H1 (cell line): ENCODE data around the gene CACNA1C. TPM values are rescaled to one million over a fixed set of nuclear protein-coding genes. Genes with fewer than 3 reads are reported as not detected.

Source experiments
- CTCF ChIA-PET: fragments of 300-600 bp; sonication (Branson Sonifier 250); formaldehyde crosslinking; loops from one replicate; lab custom pipeline; 2021; ENCODE audit not compliant: partially characterized antibody; lab: Charles Lee
- POLR2A ChIA-PET: fragments of 300-600 bp; sonication (Branson Sonifier 250); formaldehyde crosslinking; loops from one replicate; lab custom pipeline; 2021; ENCODE audit warnings: inconsistent platforms; ENCODE audit not compliant: partially characterized antibody; lab: Charles Lee
- DNase-seq, 2 experiments: peaks; one replicate each; pipeline versions ENCODE4 v3.0.0 to v3.0.0-alpha.2; 2010 to 2022; ENCODE audit warnings: low spot score in 2 of 2, low read depth in 1 of 2, mixed read lengths in 1 of 2
- FAIRE-seq: peaks from 2 replicates; lab custom pipeline; 2011; peaks lifted over from hg19 to GRCh38; lab: Jason Lieb, UNC
- H2AFZ ChIP-seq: 2 replicates; pipeline ENCODE4 v1.8.1; 2012; ENCODE audit warnings: low read length, inconsistent platforms
- H2AK5ac ChIP-seq: 2 replicates; pipeline ENCODE4 v1.6.1; 2013; ENCODE audit warnings: low read depth, low read length
- H2BK120ac ChIP-seq: replicated peaks from 2 replicates; pipeline ENCODE3; 2013; ENCODE audit warnings: low read depth, low read length, inconsistent platforms
- H2BK12ac ChIP-seq: 2 replicates; pipeline ENCODE4 v1.6.1; 2013; ENCODE audit warnings: low read depth, low read length
- H2BK15ac ChIP-seq: 2 replicates; pipeline ENCODE4 v1.6.1; 2013; ENCODE audit warnings: low read length
- H2BK20ac ChIP-seq: 2 replicates; pipeline ENCODE4 v1.6.1; 2013; ENCODE audit warnings: low read length
- H2BK5ac ChIP-seq: 2 replicates; pipeline ENCODE4 v1.6.1; 2013; ENCODE audit warnings: low read depth, low read length
- H3K14ac ChIP-seq: 2 replicates; pipeline ENCODE4 v1.6.1; 2013; ENCODE audit warnings: inconsistent platforms; ENCODE audit not compliant: insufficient read length
- H3K18ac ChIP-seq: 2 replicates; pipeline ENCODE4 v1.6.1; 2013; ENCODE audit warnings: low read length; ENCODE audit errors: extremely low read depth
- H3K23ac ChIP-seq: 2 replicates; pipeline ENCODE4 v1.6.1; 2013; ENCODE audit warnings: inconsistent platforms; ENCODE audit not compliant: insufficient read length
- H3K23me2 ChIP-seq: 2 replicates; pipeline ENCODE4 v1.6.1; 2013; ENCODE audit warnings: low read depth, low read length
- H3K27ac ChIP-seq: 2 replicates; pipeline ENCODE4 v1.6.1; 2011; ENCODE audit warnings: low read depth, low read length, inconsistent platforms
- H3K27me3 ChIP-seq, 4 experiments: replicated peaks in 1 of 4; 1 replicate in 1 of 4; 2 replicates in 3 of 4; pipeline versions ENCODE4 v1.6.1 to v1.8.1; 2011 to 2013; ENCODE audit warnings: low read length in 3 of 4, mild to moderate bottlenecking in 3 of 4, inconsistent platforms in 2 of 4, mixed read lengths in 2 of 4, moderate library complexity in 1 of 4; ENCODE audit not compliant: control insufficient read depth in 3 of 4, insufficient read depth in 3 of 4; ENCODE audit errors: extremely low read depth in 1 of 4
- H3K36me3 ChIP-seq, 4 experiments: 2 replicates each; pipeline versions ENCODE4 v1.6.1 to v1.8.1; 2011 to 2013; ENCODE audit warnings: mild to moderate bottlenecking in 4 of 4, low read length in 3 of 4, moderate library complexity in 2 of 4, control low read depth in 1 of 4, inconsistent platforms in 1 of 4; ENCODE audit not compliant: insufficient read depth in 4 of 4, control insufficient read depth in 2 of 4
- H3K4ac ChIP-seq: replicated peaks from 2 replicates; pipeline ENCODE3; 2013; ENCODE audit warnings: low read length, low read depth, mixed read lengths, inconsistent platforms; ENCODE audit not compliant: insufficient read length
- H3K4me1 ChIP-seq, 4 experiments: replicated peaks in 1 of 4; 1 replicate in 1 of 4; 2 replicates in 3 of 4; pipeline versions ENCODE4 v1.6.1 to v1.8.1; 2011 to 2013; ENCODE audit warnings: low read length in 3 of 4, inconsistent platforms in 2 of 4, mixed read lengths in 1 of 4; ENCODE audit not compliant: insufficient read depth in 4 of 4, control insufficient read depth in 3 of 4
- H3K4me2 ChIP-seq, 2 experiments: 2 replicates each; pipeline versions ENCODE4 v1.6.1 to v1.8.1; 2011 to 2013; ENCODE audit warnings: low read depth in 2 of 2, low read length in 2 of 2, control low read depth in 1 of 2, inconsistent platforms in 1 of 2, mild to moderate bottlenecking in 1 of 2; ENCODE audit not compliant: insufficient read depth in 1 of 2
- H3K4me3 ChIP-seq, 4 experiments: fragments of 200-600, 300-600 bp in 1 of 4; sonication (generic), shearing (Covaris generic), sonication (Bioruptor Twin) in 1 of 4; 2 replicates each; pipeline versions ENCODE4 v1.5.1 to v1.8.1; 2011 to 2016; ENCODE audit warnings: low read length in 4 of 4, low read depth in 3 of 4, control low read depth in 2 of 4, inconsistent platforms in 2 of 4, mild to moderate bottlenecking in 2 of 4, mixed read lengths in 1 of 4, moderate library complexity in 1 of 4; ENCODE audit not compliant: insufficient read depth in 2 of 4; ENCODE audit errors: extremely low read depth in 1 of 4
- H3K56ac ChIP-seq: replicated peaks from 2 replicates; pipeline ENCODE3; 2013; ENCODE audit warnings: low read depth, mild to moderate bottlenecking, mixed read lengths, low read length, inconsistent platforms; ENCODE audit not compliant: insufficient read length
- H3K79me1 ChIP-seq: 2 replicates; pipeline ENCODE4 v1.6.1; 2013; ENCODE audit warnings: low read depth, low read length, control low read depth
- H3K79me2 ChIP-seq, 2 experiments: 2 replicates each; pipeline versions ENCODE4 v1.6.1 to v1.8.1; 2012 to 2013; ENCODE audit warnings: low read length in 2 of 2, mild to moderate bottlenecking in 2 of 2, inconsistent platforms in 1 of 2; ENCODE audit not compliant: insufficient read depth in 2 of 2, control insufficient read depth in 1 of 2
- H3K9ac ChIP-seq, 4 experiments: replicated peaks in 1 of 4; 1 replicate in 1 of 4; 2 replicates in 3 of 4; pipeline versions ENCODE4 v1.6.1 to v1.8.1; 2011 to 2013; ENCODE audit warnings: low read depth in 3 of 4, low read length in 3 of 4, control low read depth in 2 of 4, mild to moderate bottlenecking in 2 of 4, moderate library complexity in 2 of 4, inconsistent platforms in 1 of 4; ENCODE audit errors: extremely low read depth in 1 of 4
- H3K9me3 ChIP-seq, 2 experiments: 2 replicates each; pipeline versions ENCODE4 v1.6.1 to v1.8.1; 2012 to 2013; ENCODE audit warnings: mild to moderate bottlenecking in 2 of 2, moderate library complexity in 2 of 2, control low read depth in 1 of 2, inconsistent platforms in 1 of 2, low read depth in 1 of 2, low read length in 1 of 2, mixed read lengths in 1 of 2; ENCODE audit not compliant: insufficient read depth in 2 of 2
- H4K20me1 ChIP-seq, 2 experiments: replicated peaks in 1 of 2; 2 replicates each; pipeline versions ENCODE3 to v1.8.1; 2011 to 2013; ENCODE audit warnings: inconsistent platforms in 2 of 2, low read length in 2 of 2, mild to moderate bottlenecking in 1 of 2; ENCODE audit not compliant: insufficient read depth in 2 of 2, control insufficient read depth in 1 of 2
- H4K5ac ChIP-seq: 2 replicates; pipeline ENCODE4 v1.6.1; 2013; ENCODE audit warnings: low read length, low read depth, mixed read lengths, inconsistent platforms; ENCODE audit not compliant: insufficient read length
- H4K8ac ChIP-seq: 2 replicates; pipeline ENCODE4 v1.8.0; 2013; ENCODE audit warnings: mild to moderate bottlenecking, moderate library complexity, low read length, inconsistent platforms; ENCODE audit not compliant: insufficient read depth; ENCODE audit errors: extremely low read depth
- H4K91ac ChIP-seq: replicated peaks from 2 replicates; pipeline ENCODE3; 2013; ENCODE audit warnings: low read length, mixed read lengths, inconsistent platforms; ENCODE audit not compliant: insufficient read length
- RAD21 ChIP-seq, 2 experiments: IDR thresholded peaks in 1 of 2; conservative IDR thresholded peaks in 1 of 2; 2 replicates each; pipeline ENCODE4 v1.6.1; 2011; ENCODE audit warnings: low read depth in 2 of 2, low read length in 2 of 2, improper control_type of control experiment in 1 of 2, inconsistent platforms in 1 of 2, mild to moderate bottlenecking in 1 of 2, moderate library complexity in 1 of 2
- SRF ChIP-seq: IDR thresholded peaks from 2 replicates; pipeline ENCODE4 v1.6.1; 2011; ENCODE audit warnings: mild to moderate bottlenecking, low read depth, low read length, moderate library complexity
- WGBS, 2 experiments: shearing (Covaris generic) in 1 of 2; methylation state at CpG; one replicate each; pipeline versions ENCODE4 v1.1.6 to v1.1.7; 2013 to 2015; ENCODE audit warnings: low lambda C conversion rate in 2 of 2, mixed read lengths in 2 of 2, inconsistent platforms in 1 of 2, low coverage in 1 of 2, missing lambda C conversion rate in 1 of 2; ENCODE audit not compliant: insufficient replicate concordance in 2 of 2, insufficient coverage in 1 of 2, insufficient read length in 1 of 2; ENCODE audit errors: extremely low coverage in 1 of 2, missing lambda C conversion rate in 1 of 2; 5-methylcytosine and 5-hydroxymethylcytosine counted together
- polyA plus RNA-seq, 7 experiments: library from polyadenylated mRNA; depleted of rRNA in 3 of 7; stranded (reverse) in 5 of 7; unstranded in 2 of 7; fragments of >200 nt in 5 of 7; fragments of 200-250 nt in 2 of 7; gene quantifications; 1 replicate in 5 of 7; 2 replicates in 1 of 7; 4 replicates in 1 of 7; pipeline versions ENCODE4 v1.2.1 to v1.2.3, GENCODE V29; 2011 to 2013; ENCODE audit warnings: missing spikeins in 2 of 7, mixed read lengths in 2 of 7
- total RNA-seq: library from RNA; stranded (reverse); fragmentation: NEBNext Ultra II Directional; extraction: Animal tissue kit (Norgen Biotek cat#: 25700); gene quantifications from 2 replicates; pipeline ENCODE4 v1.2.1, GENCODE V29; 2021

Gene CACNA1C
- total and polyA plus RNA-seq, 2 of the 8 experiments (the other 6 are each of a cell fraction or from before 2014, with no cell fraction given) = 1.3 TPM

- Histone ChIP-seq H4K5ac (no peak overlapping the region), H4K20me1 (no peaks in the 10 kb centered on the region), H3K18ac (no peak overlapping the region), H2BK120ac (no peak overlapping the region), H3K79me2 (no peaks in the 10 kb centered on the region), H3K4ac (no peak overlapping the region), H3K27me3 (no peaks in the 10 kb centered on the region), H2BK5ac (no peak overlapping the region), H4K91ac (no peak overlapping the region), H4K8ac (no peak overlapping the region), H3K23me2 (no peaks in the 10 kb centered on the region; the same call in 1 of the 2 replicates), H2BK15ac (no peak overlapping the region), H3K9me3 (peaks cover 3% of the 10 kb centered on the region in 2 experiments; a peak in 2 of 4 replicates), H3K23ac (no peak overlapping the region), H3K4me2 (no peak overlapping the region), H2AFZ (no peak overlapping the region), H3K27ac (no peak overlapping the region), H3K9ac (no peak overlapping the region), H2AK5ac (no peak overlapping the region), H3K4me3 (no peak overlapping the region), H3K79me1 (no peaks in the 10 kb centered on the region; the same call in 1 of the 2 replicates), H3K56ac (no peak overlapping the region), H2BK12ac (no peak overlapping the region), H3K14ac (no peak overlapping the region), H3K36me3 (no peaks in the 10 kb centered on the region), H3K4me1 (0 out of 7 replicates have a peak, but pooled peaks cover 0 to 2% (median 0%) of the 10 kb centered on the region in 4 experiments), H2BK20ac (no peak overlapping the region)
- ChIA-PET POLR2A (no interaction called here), CTCF (interaction anchor here (0.6 to 1.5 kb wide), 2 partner anchors 15 to 197 kb away, joined by 3 to 4 read pairs; no protein-coding TSS in a partner anchor)
- TF ChIP-seq RAD21 (IDR thresholded peaks at IDR 0.05 in 1 of 2, conservative IDR thresholded peaks at IDR 0.05 in 1 of 2; ENCODE audit: low read depth in 2 of 2, low read length in 2 of 2) (no peak), SRF (peak; percentile 33; the same call in 1 of the 2 replicates)
- no peak for FAIRE-seq
- no peak for DNase-seq
- WGBS, 2 experiments = 88% methylated on average over 4 of the region's 4 CpGs; no CpG with 5 or more reads in 1 of the 2 experiments
Observed at GRCh38 chr12:2074792-2075191, 22.0 kb downstream of the CACNA1C start.
